ENCODE results near the gene R3HDM4. TPM values are rescaled to one million over a fixed set of nuclear protein-coding genes. Genes with fewer than 3 reads are reported as not detected.
"Not testable (repeated sequence)": the region's sequence is repeated elsewhere in the genome, so short reads cannot be mapped to it uniquely, and the experiment has no call there.

The R3HDM4 gene
- total and polyA plus RNA-seq, 4 donors, result 14.1 to 72.4 (median 20.2) TPM

DNA sequence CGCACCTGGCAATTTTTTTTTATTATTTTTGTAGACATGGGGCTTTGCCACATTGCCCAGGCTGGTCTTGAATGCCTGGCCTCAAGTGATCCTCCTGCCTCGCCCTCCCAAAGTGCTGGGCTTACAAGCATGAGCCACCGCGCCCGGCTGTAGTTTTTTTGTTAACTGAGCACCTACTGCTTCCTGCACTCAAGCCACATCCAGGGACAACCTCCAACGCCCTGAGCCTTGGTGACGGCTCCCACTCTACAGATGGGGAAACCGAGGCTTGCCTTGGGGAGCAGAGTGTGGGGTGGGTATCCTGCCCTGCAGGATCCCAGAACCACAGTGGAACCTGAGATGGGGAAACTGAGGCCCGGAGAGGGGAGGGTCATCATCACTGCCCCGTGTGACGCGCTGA, 57.9 kb downstream of the R3HDM4 start:
- DNase-seq (ENCODE audit: low spot score), result no peak
- TF ChIP-seq RXRA (IDR thresholded peaks at IDR 0.05), result no peak
- no peak for TF ChIP-seq EGR1 (IDR thresholded peaks at IDR 0.05; ENCODE audit: low read depth in 2 of 2)
- no peak for TF ChIP-seq RAD21 (IDR thresholded peaks at IDR 0.05)
- no peak for TF ChIP-seq HNF4A (conservative IDR thresholded peaks at IDR 0.05)
- no peak for TF ChIP-seq HNF4G (IDR thresholded peaks at IDR 0.05)
- TF ChIP-seq, protein P1, sequence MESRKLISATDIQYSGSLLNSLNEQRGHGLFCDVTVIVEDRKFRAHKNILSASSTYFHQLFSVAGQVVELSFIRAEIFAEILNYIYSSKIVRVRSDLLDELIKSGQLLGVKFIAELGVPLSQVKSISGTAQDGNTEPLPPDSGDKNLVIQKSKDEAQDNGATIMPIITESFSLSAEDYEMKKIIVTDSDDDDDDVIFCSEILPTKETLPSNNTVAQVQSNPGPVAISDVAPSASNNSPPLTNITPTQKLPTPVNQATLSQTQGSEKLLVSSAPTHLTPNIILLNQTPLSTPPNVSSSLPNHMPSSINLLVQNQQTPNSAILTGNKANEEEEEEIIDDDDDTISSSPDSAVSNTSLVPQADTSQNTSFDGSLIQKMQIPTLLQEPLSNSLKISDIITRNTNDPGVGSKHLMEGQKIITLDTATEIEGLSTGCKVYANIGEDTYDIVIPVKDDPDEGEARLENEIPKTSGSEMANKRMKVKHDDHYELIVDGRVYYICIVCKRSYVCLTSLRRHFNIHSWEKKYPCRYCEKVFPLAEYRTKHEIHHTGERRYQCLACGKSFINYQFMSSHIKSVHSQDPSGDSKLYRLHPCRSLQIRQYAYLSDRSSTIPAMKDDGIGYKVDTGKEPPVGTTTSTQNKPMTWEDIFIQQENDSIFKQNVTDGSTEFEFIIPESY (IDR thresholded peaks at IDR 0.05), result no peak
- TF ChIP-seq, protein P2, sequence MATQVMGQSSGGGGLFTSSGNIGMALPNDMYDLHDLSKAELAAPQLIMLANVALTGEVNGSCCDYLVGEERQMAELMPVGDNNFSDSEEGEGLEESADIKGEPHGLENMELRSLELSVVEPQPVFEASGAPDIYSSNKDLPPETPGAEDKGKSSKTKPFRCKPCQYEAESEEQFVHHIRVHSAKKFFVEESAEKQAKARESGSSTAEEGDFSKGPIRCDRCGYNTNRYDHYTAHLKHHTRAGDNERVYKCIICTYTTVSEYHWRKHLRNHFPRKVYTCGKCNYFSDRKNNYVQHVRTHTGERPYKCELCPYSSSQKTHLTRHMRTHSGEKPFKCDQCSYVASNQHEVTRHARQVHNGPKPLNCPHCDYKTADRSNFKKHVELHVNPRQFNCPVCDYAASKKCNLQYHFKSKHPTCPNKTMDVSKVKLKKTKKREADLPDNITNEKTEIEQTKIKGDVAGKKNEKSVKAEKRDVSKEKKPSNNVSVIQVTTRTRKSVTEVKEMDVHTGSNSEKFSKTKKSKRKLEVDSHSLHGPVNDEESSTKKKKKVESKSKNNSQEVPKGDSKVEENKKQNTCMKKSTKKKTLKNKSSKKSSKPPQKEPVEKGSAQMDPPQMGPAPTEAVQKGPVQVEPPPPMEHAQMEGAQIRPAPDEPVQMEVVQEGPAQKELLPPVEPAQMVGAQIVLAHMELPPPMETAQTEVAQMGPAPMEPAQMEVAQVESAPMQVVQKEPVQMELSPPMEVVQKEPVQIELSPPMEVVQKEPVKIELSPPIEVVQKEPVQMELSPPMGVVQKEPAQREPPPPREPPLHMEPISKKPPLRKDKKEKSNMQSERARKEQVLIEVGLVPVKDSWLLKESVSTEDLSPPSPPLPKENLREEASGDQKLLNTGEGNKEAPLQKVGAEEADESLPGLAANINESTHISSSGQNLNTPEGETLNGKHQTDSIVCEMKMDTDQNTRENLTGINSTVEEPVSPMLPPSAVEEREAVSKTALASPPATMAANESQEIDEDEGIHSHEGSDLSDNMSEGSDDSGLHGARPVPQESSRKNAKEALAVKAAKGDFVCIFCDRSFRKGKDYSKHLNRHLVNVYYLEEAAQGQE (IDR thresholded peaks at IDR 0.05), result no peak
- no peak for TF ChIP-seq FOXA1 (IDR thresholded peaks at IDR 0.05)
- TF ChIP-seq, protein P3, sequence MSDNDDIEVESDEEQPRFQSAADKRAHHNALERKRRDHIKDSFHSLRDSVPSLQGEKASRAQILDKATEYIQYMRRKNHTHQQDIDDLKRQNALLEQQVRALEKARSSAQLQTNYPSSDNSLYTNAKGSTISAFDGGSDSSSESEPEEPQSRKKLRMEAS (IDR thresholded peaks at IDR 0.05), result no peak
- no peak for TF ChIP-seq JUND (IDR thresholded peaks at IDR 0.05)
- no peak for TF ChIP-seq NR2F2 (IDR thresholded peaks at IDR 0.05)
- TF ChIP-seq GABPA (IDR thresholded peaks at IDR 0.05 in 1 of 2, conservative IDR thresholded peaks at IDR 0.05 in 1 of 2), result no peak
- TF ChIP-seq FOXA2 (IDR thresholded peaks at IDR 0.05), result no peak
- TF ChIP-seq, protein P4, sequence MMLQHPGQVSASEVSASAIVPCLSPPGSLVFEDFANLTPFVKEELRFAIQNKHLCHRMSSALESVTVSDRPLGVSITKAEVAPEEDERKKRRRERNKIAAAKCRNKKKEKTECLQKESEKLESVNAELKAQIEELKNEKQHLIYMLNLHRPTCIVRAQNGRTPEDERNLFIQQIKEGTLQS (IDR thresholded peaks at IDR 0.05), result no peak
- no peak for TF ChIP-seq YY1 (IDR thresholded peaks at IDR 0.05)
- H3K27me3 ChIP-seq (ENCODE audit: control insufficient read depth in 4 of 4, insufficient read depth in 4 of 4, low read length in 3 of 4), result no peaks in the 10 kb centered on the region
- 80% methylated on average over 12 of the region's 12 CpGs for WGBS
- H3K36me3 ChIP-seq (ENCODE audit: control insufficient read depth in 4 of 4, insufficient read depth in 3 of 4, low read depth in 1 of 4, low read length in 3 of 4), result no peaks in the 10 kb centered on the region
- peaks cover 5 to 12% (median 8%) of the 10 kb centered on the region in 4 donors for H3K4me1 ChIP-seq (ENCODE audit: control insufficient read depth in 4 of 4, insufficient read depth in 4 of 4, low read length in 3 of 4)
- no peak overlapping the region for H3K27ac ChIP-seq (ENCODE audit: low read depth in 1 of 2, low read length in 2 of 2)
- no peak overlapping the region for H3K4me3 ChIP-seq (ENCODE audit: low read depth in 1 of 3, low read length in 3 of 3)
- no peaks in the 10 kb centered on the region for H3K9me3 ChIP-seq (ENCODE audit: control insufficient read depth in 4 of 4, low read length in 3 of 4)
- no peak overlapping the region for H3K9ac ChIP-seq (ENCODE audit: low read depth in 1 of 2, low read length in 2 of 2)

DNA sequence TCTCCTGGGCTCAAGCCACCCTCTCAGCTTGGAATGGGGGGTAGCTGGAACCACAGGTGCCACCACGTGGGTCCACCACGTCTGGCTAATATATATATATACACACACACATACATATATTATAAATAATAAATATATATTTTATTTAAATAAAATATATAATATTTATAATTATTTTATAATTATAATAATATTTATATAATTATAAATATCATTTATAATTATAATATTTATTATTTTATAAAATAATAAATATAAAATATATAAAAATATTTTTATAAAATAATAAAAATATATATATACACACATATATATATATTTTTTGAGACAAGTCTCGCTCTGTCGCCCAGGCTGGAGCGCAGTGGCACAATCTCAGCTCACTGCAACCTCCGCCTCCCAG, 58.5 kb downstream of the R3HDM4 start:
- Histone ChIP-seq H3K9ac (ENCODE audit: low read depth in 1 of 2, low read length in 2 of 2) (no peak overlapping the region), H3K27me3 (ENCODE audit: control insufficient read depth in 4 of 4, insufficient read depth in 4 of 4, low read length in 3 of 4) (no peaks in the 10 kb centered on the region), H3K36me3 (ENCODE audit: control insufficient read depth in 4 of 4, insufficient read depth in 3 of 4, low read depth in 1 of 4, low read length in 3 of 4) (no peaks in the 10 kb centered on the region), H3K27ac (ENCODE audit: low read depth in 1 of 2, low read length in 2 of 2) (no peak overlapping the region), H3K4me1 (ENCODE audit: control insufficient read depth in 4 of 4, insufficient read depth in 4 of 4, low read length in 3 of 4) (peaks cover 5 to 12% (median 8%) of the 10 kb centered on the region in 4 donors), H3K9me3 (ENCODE audit: control insufficient read depth in 4 of 4, low read length in 3 of 4) (no peaks in the 10 kb centered on the region), H3K4me3 (ENCODE audit: low read depth in 1 of 3, low read length in 3 of 3) (no peak overlapping the region)
- DNase-seq (ENCODE audit: low spot score), result no peak
- TF ChIP-seq HNF4A (conservative IDR thresholded peaks at IDR 0.05) (no peak), YY1 (IDR thresholded peaks at IDR 0.05) (no peak)
- TF ChIP-seq, protein P5, sequence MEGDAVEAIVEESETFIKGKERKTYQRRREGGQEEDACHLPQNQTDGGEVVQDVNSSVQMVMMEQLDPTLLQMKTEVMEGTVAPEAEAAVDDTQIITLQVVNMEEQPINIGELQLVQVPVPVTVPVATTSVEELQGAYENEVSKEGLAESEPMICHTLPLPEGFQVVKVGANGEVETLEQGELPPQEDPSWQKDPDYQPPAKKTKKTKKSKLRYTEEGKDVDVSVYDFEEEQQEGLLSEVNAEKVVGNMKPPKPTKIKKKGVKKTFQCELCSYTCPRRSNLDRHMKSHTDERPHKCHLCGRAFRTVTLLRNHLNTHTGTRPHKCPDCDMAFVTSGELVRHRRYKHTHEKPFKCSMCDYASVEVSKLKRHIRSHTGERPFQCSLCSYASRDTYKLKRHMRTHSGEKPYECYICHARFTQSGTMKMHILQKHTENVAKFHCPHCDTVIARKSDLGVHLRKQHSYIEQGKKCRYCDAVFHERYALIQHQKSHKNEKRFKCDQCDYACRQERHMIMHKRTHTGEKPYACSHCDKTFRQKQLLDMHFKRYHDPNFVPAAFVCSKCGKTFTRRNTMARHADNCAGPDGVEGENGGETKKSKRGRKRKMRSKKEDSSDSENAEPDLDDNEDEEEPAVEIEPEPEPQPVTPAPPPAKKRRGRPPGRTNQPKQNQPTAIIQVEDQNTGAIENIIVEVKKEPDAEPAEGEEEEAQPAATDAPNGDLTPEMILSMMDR (IDR thresholded peaks at IDR 0.05; ENCODE audit: low read depth, low read length, missing input control), result no peak
- TF ChIP-seq, protein P3 (IDR thresholded peaks at IDR 0.05), result no peak
- WGBS, result 71% methylated on average over 6 of the region's 6 CpGs

DNA sequence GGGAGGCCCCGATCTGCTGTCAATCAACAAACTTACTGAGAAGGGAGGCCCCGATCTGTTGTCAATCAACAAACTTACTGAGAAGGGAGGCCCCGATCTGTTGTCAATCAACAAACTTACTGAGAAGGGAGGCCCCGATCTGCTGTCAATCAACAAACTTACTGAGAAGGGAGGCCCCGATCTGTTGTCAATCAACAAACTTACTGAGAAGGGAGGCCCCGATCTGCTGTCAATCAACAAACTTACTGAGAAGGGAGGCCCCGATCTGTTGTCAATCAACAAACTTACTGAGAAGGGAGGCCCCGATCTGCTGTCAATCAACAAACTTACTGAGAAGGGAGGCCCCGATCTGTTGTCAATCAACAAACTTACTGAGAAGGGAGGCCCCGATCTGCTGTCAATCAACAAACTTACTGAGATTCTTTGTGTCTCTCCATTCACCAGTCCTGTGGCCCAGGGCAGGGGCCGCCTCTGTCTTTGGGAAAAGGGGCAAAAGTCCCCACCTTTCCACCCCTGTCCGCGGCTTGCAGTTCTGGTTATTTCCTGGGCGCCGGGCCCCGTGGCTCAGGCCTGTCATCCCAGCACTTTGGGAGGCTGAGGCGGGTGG, 59.3 kb downstream of the R3HDM4 start:
- WGBS, result 75% methylated on average over 12 of the region's 17 CpGs
- H3K9me3 ChIP-seq (ENCODE audit: control insufficient read depth in 4 of 4, low read length in 3 of 4); DNase-seq (ENCODE audit: low spot score); H3K27ac ChIP-seq (ENCODE audit: low read depth in 1 of 2, low read length in 2 of 2); H3K27me3 ChIP-seq (ENCODE audit: control insufficient read depth in 4 of 4, insufficient read depth in 4 of 4, low read length in 3 of 4); H3K4me3 ChIP-seq (ENCODE audit: low read depth in 1 of 3, low read length in 3 of 3); H3K36me3 ChIP-seq (ENCODE audit: control insufficient read depth in 4 of 4, insufficient read depth in 3 of 4, low read depth in 1 of 4, low read length in 3 of 4); H3K9ac ChIP-seq (ENCODE audit: low read depth in 1 of 2, low read length in 2 of 2): not testable (repeated sequence)
- peaks cover 5 to 12% (median 8%) of the 10 kb centered on the region in 4 donors for H3K4me1 ChIP-seq (ENCODE audit: control insufficient read depth in 4 of 4, insufficient read depth in 4 of 4, low read length in 3 of 4)

All from liver (tissue), 9 donors.